ENCODE measurements around the gene RAB6B.

Gene RAB6B

GRCh38 chr3:133895208-133896001 lies at the start of gene RAB6B:
RAB6B (minus strand) TSS chr3:133895882; CDS start chr3:133895466, 416 bp downstream.
- DNase-seq (ENCODE audit: extremely low read depth in 1 of 2, low read depth in 1 of 2): no peak

GRCh38 chr3:133944641-133945380 lies 49.1 kb upstream of the RAB6B start:
- no peak for DNase-seq (ENCODE audit: extremely low read depth in 1 of 2, low read depth in 1 of 2)

- no peak for DNase-seq (ENCODE audit: extremely low read depth in 1 of 2, low read depth in 1 of 2)
Observed at GRCh38 chr3:133944181-133944580, 48.5 kb upstream of the RAB6B start.

GRCh38 chr3:133943639-133944141 lies 48.0 kb upstream of the RAB6B start:
- DNase-seq (ENCODE audit: extremely low read depth in 1 of 2, low read depth in 1 of 2): no peak

GRCh38 chr3:133943031-133943535 lies 47.4 kb upstream of the RAB6B start:
- no peak for DNase-seq (ENCODE audit: extremely low read depth in 1 of 2, low read depth in 1 of 2)

- no peak for DNase-seq (ENCODE audit: extremely low read depth in 1 of 2, low read depth in 1 of 2)
Observed at GRCh38 chr3:133941415-133941821, 45.7 kb upstream of the RAB6B start.

- DNase-seq (ENCODE audit: extremely low read depth in 1 of 2, low read depth in 1 of 2): no peak
Observed at GRCh38 chr3:133940536-133940935, 44.9 kb upstream of the RAB6B start.

- no peak for DNase-seq (ENCODE audit: extremely low read depth in 1 of 2, low read depth in 1 of 2)
Observed at GRCh38 chr3:133939463-133939835, 43.8 kb upstream of the RAB6B start.

GRCh38 chr3:133938770-133939462 lies 43.2 kb upstream of the RAB6B start:
- DNase-seq (ENCODE audit: extremely low read depth in 1 of 2, low read depth in 1 of 2): no peak

- DNase-seq (ENCODE audit: extremely low read depth in 1 of 2, low read depth in 1 of 2): no peak
Observed at GRCh38 chr3:133937756-133938601, 42.3 kb upstream of the RAB6B start.

GRCh38 chr3:133937061-133937686 lies 41.5 kb upstream of the RAB6B start:
- DNase-seq (ENCODE audit: extremely low read depth in 1 of 2, low read depth in 1 of 2): no peak

- DNase-seq (ENCODE audit: extremely low read depth in 1 of 2, low read depth in 1 of 2): no peak
Observed at GRCh38 chr3:133935843-133936769, 40.4 kb upstream of the RAB6B start.

- no peak for DNase-seq (ENCODE audit: extremely low read depth in 1 of 2, low read depth in 1 of 2)
Observed at GRCh38 chr3:133934996-133935842, 39.5 kb upstream of the RAB6B start.

GRCh38 chr3:133934073-133934970 lies 38.6 kb upstream of the RAB6B start:
- no peak for DNase-seq (ENCODE audit: extremely low read depth in 1 of 2, low read depth in 1 of 2)

GRCh38 chr3:133933097-133934024 lies 37.7 kb upstream of the RAB6B start:
- DNase-seq (ENCODE audit: extremely low read depth in 1 of 2, low read depth in 1 of 2): no peak

GRCh38 chr3:133932009-133932408 lies 36.3 kb upstream of the RAB6B start:
- DNase-seq (ENCODE audit: extremely low read depth in 1 of 2, low read depth in 1 of 2): no peak

Data from activated CD8-positive, alpha-beta memory T cell treated with anti-CD3 and anti-CD28 coated beads for 1 hour (primary cell).